IMR-90 (cell line): ENCODE results near the gene IQSEC3.

Experiments
- CTCF ChIP-seq: conservative IDR thresholded peaks from 2 replicates; pipeline ENCODE4 v1.5.1; 2012; ENCODE audit warnings: mild to moderate bottlenecking, low read depth, low read length, improper control_type of control experiment
- FOS ChIP-seq: fragments of 150-350 bp; IDR thresholded peaks from 2 replicates; pipeline ENCODE4 v1.6.1; 2016; ENCODE audit warnings: low read depth, low read length
- MAZ ChIP-seq: IDR thresholded peaks from 2 replicates; pipeline ENCODE4 v1.6.1; 2012; ENCODE audit warnings: low read depth, mild to moderate bottlenecking, low read length, improper control_type of control experiment, moderate library complexity, borderline replicate concordance

DNA sequence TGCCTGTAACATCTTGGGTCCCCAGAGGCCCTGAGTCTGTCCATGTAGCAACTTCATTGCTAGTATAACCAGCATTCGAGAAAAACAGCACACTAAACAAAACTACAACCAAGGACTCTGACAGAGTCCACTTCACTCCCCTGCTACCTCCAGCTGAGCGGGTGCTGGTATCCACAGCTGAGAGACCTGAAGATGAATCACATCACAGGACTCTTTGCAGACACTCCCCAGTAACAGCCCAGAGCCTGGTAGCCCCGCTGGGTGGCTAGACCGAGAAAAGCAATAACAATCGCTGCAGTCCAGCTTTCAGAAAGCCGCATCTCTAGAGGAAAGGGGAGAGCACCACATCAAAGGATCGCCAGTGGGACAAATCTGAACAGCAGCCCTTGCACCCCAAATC, 9.0 kb upstream of the IQSEC3 start:
- TF ChIP-seq FOS (no peak), CTCF (no peak), MAZ (no peak)
